Measurements from ENCODE around the gene LARGE1.

GRCh38 chr22:33248948-33249347 is 671.3 kb downstream of the LARGE1 start:
- TF ChIP-seq CTCF (IDR thresholded peaks at IDR 0.05) (no peak), POLR2A (IDR thresholded peaks at IDR 0.05) (no peak)
